HG02678 (cell line): ENCODE data around the gene ZSCAN10.

Experiments used
- ATAC-seq: cut with Tn5 transposase; IDR thresholded peaks from one replicate; pipeline ENCODE4 v1.9.1; 2021; ENCODE audit warnings: mild to moderate bottlenecking, moderate library complexity; ENCODE audit not compliant: unreplicated experiment

ZSCAN10 gene

DNA sequence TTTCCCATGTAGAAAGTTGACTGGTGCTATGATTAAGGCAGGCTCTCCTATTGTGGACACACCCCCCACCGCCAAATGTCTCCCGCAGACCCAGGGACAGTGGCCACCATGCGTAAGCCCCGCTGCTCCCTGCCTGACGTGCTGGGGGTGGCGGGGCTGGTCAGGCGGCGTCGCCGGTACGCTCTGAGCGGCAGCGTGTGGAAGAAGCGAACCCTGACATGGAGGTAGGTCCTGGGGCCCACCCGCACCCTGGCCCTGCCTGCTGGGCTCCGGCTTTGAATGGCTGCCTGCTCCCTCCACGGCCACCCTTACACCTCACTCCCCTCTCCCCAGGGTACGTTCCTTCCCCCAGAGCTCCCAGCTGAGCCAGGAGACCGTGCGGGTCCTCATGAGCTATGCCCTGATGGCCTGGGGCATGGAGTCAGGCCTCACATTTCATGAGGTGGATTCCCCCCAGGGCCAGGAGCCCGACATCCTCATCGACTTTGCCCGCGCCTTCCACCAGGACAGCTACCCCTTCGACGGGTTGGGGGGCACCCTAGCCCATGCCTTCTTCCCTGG, 49.1 kb downstream of the ZSCAN10 start:
- no peak for ATAC-seq

- no peak for ATAC-seq
Observed at GRCh38 chr16:3047387-3047720, 51.7 kb downstream of the ZSCAN10 start.

DNA sequence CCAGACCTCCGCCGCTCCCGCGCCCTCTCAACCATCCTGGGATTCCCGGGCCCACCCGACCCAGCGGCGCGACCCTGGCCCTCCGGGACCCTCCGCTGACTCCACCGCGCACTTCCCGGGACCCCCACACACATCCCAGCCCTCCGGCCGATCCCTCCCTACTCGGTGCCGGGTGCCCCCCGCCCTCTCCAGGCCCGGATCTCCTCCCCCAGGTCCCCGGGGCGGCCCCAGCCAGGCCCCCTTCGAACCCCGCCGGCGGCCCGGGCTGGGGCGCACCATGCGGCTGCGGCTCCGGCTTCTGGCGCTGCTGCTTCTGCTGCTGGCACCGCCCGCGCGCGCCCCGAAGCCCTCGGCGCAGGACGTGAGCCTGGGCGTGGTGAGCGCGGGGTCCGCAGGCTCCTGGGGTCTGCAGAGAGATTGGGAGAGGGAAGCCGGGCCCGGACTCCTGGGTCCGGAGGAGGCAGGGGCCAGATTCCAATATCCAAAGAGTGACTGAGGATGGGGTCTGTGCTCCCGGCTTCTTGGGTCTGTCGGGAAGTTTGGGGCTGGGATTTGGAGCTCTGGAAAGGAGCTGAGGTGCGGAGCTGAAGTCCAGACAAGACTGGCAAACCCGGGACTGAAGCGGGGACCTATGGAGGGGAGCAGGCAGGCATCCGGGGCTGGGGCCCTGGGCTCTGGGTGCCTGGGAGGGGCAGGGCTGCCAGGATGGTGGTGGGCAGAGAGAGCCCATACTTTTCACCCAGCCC, 52.3 kb downstream of the ZSCAN10 start:
- ATAC-seq, result no peak

DNA sequence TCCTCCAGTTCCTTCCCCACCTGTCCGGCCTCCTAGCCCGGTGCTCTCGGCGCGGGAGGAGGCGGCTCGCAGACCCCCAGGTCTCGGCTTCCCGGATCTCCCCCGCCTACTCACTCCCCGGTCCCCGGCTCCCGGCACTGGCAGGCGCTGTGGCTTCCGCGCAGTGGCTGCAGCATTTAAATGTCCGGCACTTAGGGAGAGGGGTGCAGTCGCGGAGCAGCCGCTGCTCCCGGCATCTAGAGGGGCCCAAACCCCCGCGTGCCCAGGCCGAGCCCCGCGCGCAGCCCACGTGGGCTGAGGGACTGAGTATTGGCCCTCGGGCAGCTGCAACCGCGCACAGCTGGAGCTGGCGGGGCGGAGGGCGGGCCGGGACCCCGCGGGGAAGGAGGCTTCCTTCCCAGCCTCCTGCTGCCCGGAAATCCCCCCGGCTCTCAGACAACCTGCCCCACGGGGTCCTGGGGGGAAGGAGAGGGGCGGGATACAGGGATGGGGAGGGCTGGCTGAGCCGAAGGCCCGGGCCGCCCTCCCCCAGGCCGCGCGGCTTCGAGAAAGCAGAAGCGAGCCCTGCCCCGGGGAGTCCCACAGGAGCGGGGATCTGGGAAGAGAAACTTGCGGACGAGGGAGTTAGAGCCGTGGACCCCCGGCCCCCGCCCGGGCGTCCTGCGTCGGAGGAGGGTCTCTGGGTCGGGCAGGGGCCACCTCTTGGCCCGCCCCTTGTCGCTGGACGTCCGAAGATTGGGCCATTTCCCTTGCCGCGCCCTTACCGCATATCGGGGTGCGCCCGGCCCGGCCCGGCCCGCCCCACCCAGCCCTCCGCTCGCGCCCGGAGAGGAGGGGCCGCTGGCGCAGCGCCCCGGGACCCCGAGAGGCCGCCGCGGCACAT, 53.1 kb downstream of the ZSCAN10 start, which contains the start of gene MMP25:
Gene MMP25 (plus strand): TSS at position 804 of the 883 bp plus-strand sequence. CDS start 357 bp downstream, outside the sequence.
- ATAC-seq, result no peak

GRCh38 chr16:3044708-3045107, 54.4 kb downstream of the ZSCAN10 start:
- ATAC-seq, result no peak

GRCh38 chr16:3042376-3042775, 56.7 kb downstream of the ZSCAN10 start:
- no peak for ATAC-seq

- ATAC-seq, result no peak
Observed at GRCh38 chr16:3038896-3039295, 60.2 kb downstream of the ZSCAN10 start.
